Measurements from ENCODE around the gene WFDC6. TPM values are rescaled to one million over a fixed set of nuclear protein-coding genes. Genes with fewer than 3 reads are reported as not detected.

Gene WFDC6
- total RNA-seq, 2 donors from 2014 or later = not detected

DNA sequence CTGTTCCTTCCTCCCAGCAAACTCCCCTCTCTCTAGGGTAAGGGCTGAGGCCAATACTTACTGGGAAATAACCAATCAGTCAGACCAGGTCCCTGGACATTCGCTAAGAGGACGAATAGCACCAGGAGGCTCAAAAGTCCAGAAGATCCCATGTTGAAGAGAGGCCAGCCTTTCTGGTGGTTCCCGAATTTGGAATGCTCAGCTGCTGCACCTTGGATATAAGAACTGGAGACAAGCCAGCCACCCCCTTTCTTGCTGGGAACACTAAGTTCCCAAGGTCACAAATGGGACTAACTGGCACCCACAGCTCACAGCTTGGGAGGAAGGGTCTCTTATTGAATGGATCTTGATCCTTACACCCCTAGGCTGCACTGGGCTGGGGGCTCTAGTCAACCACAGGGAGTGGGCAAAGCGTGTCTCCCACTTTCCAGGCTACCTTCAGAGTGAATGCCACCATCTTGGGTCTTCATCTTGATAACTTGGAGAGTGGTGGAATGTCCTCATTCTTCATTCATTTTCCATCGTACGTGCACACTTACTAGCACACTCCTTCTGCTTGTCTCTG lies 8.0 kb upstream of the WFDC6 start, which contains the start of gene EPPIN:
EPPIN (minus strand) TSS at position 196 of the 565 bp plus-strand sequence; CDS start at position 152, 44 bp downstream.
- Mint-ChIP-seq H3K27me3 (peaks cover 33% of the 10 kb centered on the region), H3K27ac (no peak within 1 kb of the TSS), H3K4me1 (no peaks in the 10 kb centered on the region), H3K4me3 (no peak within 1 kb of the TSS), H3K36me3 (ENCODE audit: low read depth) (no peaks in the 10 kb centered on the region), H3K9me3 (no peaks in the 10 kb centered on the region)
- ATAC-seq (replicated peaks) = no peak

GRCh38 chr20:45545754-45546453 lies 6.6 kb upstream of the WFDC6 start:
- peaks cover 38% of the 10 kb centered on the region for H3K27me3 Mint-ChIP-seq
- no peaks in the 10 kb centered on the region for H3K36me3 Mint-ChIP-seq (ENCODE audit: low read depth)
- no peaks in the 10 kb centered on the region for H3K9me3 Mint-ChIP-seq
- no peak overlapping the region for H3K27ac Mint-ChIP-seq
- no peaks in the 10 kb centered on the region for H3K4me1 Mint-ChIP-seq
- no peak for ATAC-seq (replicated peaks)
- no peak overlapping the region for H3K4me3 Mint-ChIP-seq

DNA sequence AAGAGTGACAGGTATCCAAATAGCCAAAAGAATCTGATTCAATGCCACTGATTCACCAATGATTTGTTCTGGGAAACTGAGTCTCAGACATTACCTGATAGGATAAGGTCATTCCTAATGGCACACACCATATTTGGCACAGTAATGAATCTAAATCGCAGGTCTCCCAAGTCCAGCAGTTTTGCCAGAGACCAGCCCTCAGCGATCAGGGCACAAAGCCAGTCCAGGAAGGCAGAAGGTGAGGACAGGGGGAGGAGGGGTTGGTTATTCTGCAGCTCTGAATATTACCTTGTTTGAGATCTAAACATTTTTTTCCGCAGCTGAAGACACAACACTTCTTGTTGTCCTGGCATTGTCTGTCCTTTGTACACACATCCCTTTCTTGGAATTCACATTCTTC lies 6.1 kb upstream of the WFDC6 start:
- Mint-ChIP-seq H3K4me1 (no peaks in the 10 kb centered on the region), H3K9me3 (no peaks in the 10 kb centered on the region), H3K27ac (no peak overlapping the region), H3K36me3 (ENCODE audit: low read depth) (no peaks in the 10 kb centered on the region), H3K27me3 (peaks cover 36% of the 10 kb centered on the region), H3K4me3 (no peak overlapping the region)
- no peak for ATAC-seq (replicated peaks)

DNA sequence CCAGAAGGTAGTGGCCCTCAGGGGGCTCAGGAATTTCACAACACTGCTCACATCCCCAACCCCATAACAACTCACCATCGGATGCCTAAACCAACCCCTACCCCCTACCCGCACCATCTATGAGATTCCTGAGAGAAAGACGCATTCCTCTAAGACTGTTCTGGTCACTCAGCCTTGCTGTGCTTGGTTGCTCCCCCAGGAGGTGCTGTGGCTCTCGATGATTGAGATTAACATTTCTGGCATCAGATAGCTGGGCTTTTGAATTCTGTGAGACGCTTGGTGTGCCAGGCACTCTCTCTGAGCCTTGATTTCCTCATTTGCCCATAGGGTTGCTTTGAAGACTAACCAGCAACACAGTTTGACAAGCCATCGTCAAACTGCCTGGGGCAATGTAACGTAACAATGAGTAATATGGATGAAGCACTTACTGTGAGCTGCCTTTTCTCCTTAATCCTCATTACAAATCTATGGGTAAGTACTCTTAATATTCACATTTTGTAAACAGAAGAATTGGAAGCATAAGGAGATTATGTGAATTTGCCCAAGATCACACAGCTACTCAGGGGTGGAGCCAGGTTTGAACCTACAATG lies 978 bp downstream of the WFDC6 start:
- ATAC-seq (replicated peaks) = no peak
- H3K4me1 Mint-ChIP-seq = no peaks in the 10 kb centered on the region
- H3K27me3 Mint-ChIP-seq = peaks cover 20% of the 10 kb centered on the region
- H3K9me3 Mint-ChIP-seq = no peaks in the 10 kb centered on the region
- no peaks in the 10 kb centered on the region for H3K36me3 Mint-ChIP-seq (ENCODE audit: low read depth)
- no peak overlapping the region for H3K4me3 Mint-ChIP-seq
- no peak overlapping the region for H3K27ac Mint-ChIP-seq

- Mint-ChIP-seq H3K4me1 (no peaks in the 10 kb centered on the region), H3K36me3 (ENCODE audit: low read depth) (no peaks in the 10 kb centered on the region), H3K9me3 (no peaks in the 10 kb centered on the region), H3K27ac (no peak overlapping the region), H3K27me3 (peaks cover 53% of the 10 kb centered on the region), H3K4me3 (no peak overlapping the region)
- no peak for ATAC-seq (replicated peaks)
These were observed 12.0 kb downstream of the WFDC6 start for GRCh38 chr20:45527294-45527693.

DNA sequence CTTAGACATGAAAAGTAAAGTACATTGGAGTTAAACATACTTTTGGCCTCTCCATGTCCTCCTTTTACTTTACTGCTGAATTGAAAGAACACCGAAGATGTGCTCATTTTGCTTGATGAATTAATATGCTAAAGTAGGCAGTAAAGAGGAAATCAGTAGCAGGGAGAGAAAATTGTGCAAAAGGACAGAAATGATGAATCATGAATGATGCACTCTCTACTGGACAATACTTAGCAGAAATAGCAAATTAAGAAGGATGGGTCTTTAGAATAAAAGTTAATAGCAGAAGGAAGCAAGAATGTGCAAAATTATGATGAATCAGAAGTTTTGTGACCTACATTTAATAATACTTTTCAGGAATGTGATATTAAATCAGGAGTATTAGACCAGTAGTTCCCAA lies 15.5 kb downstream of the WFDC6 start:
- Mint-ChIP-seq H3K9me3 (no peaks in the 10 kb centered on the region), H3K27me3 (peaks cover 45% of the 10 kb centered on the region), H3K4me3 (no peak overlapping the region), H3K27ac (no peak overlapping the region), H3K36me3 (ENCODE audit: low read depth) (no peaks in the 10 kb centered on the region), H3K4me1 (no peaks in the 10 kb centered on the region)
- ATAC-seq (replicated peaks) = no peak

DNA sequence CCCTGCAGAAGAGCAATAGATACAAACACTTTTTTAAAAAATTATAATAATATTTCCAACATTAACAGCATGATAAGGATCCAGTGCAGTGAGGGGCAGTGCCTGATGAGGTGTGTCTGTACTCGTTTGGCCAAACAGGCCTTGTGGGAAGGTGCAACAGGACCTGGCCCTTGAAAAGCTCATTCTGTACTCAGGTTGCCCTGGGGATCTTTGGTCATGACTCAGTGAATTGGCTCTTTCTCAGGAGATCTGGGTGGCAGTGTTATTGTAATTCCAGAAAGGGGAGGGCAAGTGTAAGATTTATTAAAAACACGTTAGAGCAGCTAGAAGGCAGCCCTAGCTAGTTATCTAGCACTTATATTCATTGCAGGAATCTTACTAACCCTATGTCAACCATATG lies 21.0 kb downstream of the WFDC6 start:
- peaks cover 32% of the 10 kb centered on the region for H3K27me3 Mint-ChIP-seq
- H3K27ac Mint-ChIP-seq = no peak overlapping the region
- ATAC-seq (replicated peaks) = no peak
- H3K4me3 Mint-ChIP-seq = no peak overlapping the region
- no peaks in the 10 kb centered on the region for H3K9me3 Mint-ChIP-seq
- no peaks in the 10 kb centered on the region for H3K36me3 Mint-ChIP-seq (ENCODE audit: low read depth)
- H3K4me1 Mint-ChIP-seq = no peaks in the 10 kb centered on the region

GRCh38 chr20:45515147-45515913 lies 24.0 kb downstream of the WFDC6 start, which contains the start of gene SPINT3:
Gene SPINT3 (minus strand): TSS chr20:45515622. CDS start chr20:45515608, 14 bp downstream.
- no peaks in the 10 kb centered on the region for H3K4me1 Mint-ChIP-seq
- peaks cover 33% of the 10 kb centered on the region for H3K27me3 Mint-ChIP-seq
- no peaks in the 10 kb centered on the region for H3K9me3 Mint-ChIP-seq
- H3K4me3 Mint-ChIP-seq = no peak within 1 kb of the TSS
- no peak within 1 kb of the TSS for H3K27ac Mint-ChIP-seq
- no peak for ATAC-seq (replicated peaks)
- no peaks in the 10 kb centered on the region for H3K36me3 Mint-ChIP-seq (ENCODE audit: low read depth)

DNA sequence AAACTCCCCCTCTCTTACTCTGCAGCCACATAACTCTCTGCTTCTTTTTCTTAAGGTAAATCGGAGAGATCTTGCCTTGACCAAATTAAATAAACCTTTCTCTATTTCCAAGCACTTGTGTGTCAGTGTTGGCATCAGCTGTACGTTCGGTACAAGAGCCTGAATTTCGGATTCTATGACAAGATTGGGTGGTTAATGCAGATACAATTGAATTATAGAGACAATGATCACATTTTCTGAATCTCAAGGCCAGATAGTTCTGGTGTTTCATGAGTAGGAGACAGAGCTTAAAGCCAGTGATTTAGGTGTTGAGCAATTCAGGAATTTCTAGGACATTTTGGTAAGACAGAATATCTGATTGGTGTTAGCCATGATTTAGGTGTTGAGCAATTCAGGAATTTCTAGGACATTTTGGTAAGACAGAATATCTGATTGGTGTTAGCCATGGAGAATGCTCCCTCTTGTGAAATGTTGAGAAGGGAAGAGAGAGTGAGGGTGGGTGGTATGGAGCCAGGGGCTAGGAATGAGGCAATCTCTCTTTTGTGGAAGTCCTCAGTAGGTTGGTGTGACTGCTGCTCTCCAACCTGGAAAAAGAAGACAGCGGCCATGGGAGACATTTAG lies 28.9 kb downstream of the WFDC6 start:
- Mint-ChIP-seq H3K9me3 (no peaks in the 10 kb centered on the region), H3K27ac (no peak overlapping the region), H3K27me3 (peaks cover 44% of the 10 kb centered on the region), H3K36me3 (ENCODE audit: low read depth) (no peaks in the 10 kb centered on the region), H3K4me1 (peaks cover 4% of the 10 kb centered on the region), H3K4me3 (no peak overlapping the region)
- no peak for ATAC-seq (replicated peaks)

- Mint-ChIP-seq H3K4me1 (peaks cover 4% of the 10 kb centered on the region), H3K27ac (no peak overlapping the region), H3K4me3 (no peak overlapping the region), H3K9me3 (no peaks in the 10 kb centered on the region), H3K27me3 (peaks cover 40% of the 10 kb centered on the region), H3K36me3 (ENCODE audit: low read depth) (no peaks in the 10 kb centered on the region)
- no peak for ATAC-seq (replicated peaks)
These were observed 30.2 kb downstream of the WFDC6 start for GRCh38 chr20:45509091-45509490.

DNA sequence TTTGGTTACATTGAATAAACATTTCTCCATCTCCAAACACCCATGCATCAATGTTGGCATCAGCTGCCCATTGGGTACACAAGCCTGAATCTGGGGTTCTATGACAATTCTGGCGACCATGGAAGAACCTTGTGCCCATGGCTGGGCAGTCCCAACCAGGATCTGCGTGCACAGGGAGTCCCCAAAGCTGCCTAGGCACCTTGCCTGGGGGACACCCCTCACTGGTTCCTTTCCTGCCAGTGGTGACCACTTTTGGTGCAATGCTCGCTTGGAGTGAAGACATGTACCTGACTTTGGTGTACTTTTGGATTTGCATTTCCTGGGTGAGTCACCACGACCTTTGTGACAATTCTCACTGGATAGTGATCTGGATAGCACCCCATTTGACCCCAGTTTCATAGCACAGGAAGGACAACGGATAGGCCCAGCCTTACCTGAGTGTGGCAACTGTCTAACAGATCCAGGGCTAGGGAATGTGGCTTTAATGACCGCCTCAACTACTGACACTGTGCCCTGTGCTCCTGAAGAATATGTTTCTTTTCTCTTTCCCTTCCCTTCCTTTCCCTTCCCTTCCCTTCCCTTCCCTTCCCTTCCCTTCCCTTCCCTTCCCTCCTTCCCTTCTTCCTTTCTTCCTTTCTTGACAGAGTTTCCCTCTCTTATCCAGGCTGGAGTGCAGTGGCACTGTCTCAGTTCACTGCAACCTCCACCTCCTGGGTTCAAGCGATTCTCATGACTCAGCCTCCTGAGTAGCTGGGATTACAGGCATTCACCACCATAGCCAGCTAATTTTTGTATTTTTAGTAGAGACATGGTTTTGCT lies 31.0 kb downstream of the WFDC6 start:
- Mint-ChIP-seq H3K4me3 (no peak overlapping the region), H3K9me3 (no peaks in the 10 kb centered on the region), H3K4me1 (peaks cover 4% of the 10 kb centered on the region), H3K27me3 (peaks cover 43% of the 10 kb centered on the region), H3K36me3 (ENCODE audit: low read depth) (no peaks in the 10 kb centered on the region), H3K27ac (no peak overlapping the region)
- peak; percentile 16 for ATAC-seq (replicated peaks)

DNA sequence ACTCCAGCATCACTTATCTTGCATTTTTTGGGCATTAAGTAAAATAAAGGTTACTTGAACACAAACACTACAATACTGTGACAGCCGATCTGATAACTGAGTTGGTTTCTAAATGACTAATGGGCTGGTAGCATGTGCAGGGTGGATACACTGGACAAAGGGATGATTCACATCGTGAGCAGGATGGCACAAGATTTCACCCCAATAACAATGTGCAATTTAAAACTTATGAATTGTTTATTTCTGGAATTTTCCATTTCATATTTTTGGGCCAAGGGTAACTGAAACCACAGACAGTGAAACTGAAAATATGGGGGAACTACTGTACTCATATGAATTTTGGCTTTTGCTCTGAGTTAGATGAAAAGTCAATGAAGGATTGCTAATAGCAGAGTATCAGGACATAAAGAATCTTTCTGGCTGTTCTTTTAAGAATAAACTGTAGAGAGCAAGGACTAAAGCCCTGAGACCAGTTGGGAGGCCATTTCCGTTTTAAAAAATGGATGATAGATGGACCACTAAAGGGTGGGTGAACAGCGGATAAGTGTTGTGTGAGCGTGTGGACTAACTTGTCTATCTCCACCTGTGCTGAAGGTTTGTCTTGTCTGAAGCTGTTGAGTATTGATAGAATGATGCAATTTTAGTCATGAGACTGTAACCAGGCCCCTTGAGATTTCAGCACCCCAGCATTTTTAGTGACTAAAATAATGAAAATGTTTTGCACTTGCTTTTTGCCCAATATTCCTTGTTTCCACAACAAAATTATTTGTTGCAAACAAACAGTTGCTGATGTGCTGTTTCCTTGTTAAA lies 32.1 kb downstream of the WFDC6 start:
- ATAC-seq (replicated peaks) = peak; percentile 74
- Mint-ChIP-seq H3K27ac (no peak overlapping the region), H3K4me3 (no peak overlapping the region), H3K27me3 (peaks cover 41% of the 10 kb centered on the region), H3K9me3 (no peaks in the 10 kb centered on the region), H3K36me3 (ENCODE audit: low read depth) (no peaks in the 10 kb centered on the region), H3K4me1 (peaks cover 4% of the 10 kb centered on the region)

DNA sequence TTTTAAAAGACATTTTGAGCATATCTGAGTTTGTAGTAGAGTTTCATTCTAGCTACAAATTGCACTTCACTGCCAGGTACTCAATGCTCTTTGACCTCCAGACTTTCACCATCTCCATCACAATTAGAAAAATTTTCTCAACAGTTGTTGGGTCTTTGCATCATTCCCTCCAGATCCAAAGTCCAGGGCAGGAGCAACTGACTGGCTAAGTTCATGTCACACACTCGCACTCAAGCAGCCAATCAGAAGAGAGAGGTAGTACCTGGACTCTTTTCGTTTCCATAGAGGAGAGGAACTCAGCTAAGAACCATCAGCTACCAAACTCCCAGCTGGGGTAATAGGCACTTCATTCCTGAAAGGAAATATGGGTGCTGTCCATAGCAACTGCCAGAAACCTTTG lies 32.9 kb downstream of the WFDC6 start:
- H3K27me3 Mint-ChIP-seq = peaks cover 42% of the 10 kb centered on the region
- no peak overlapping the region for H3K27ac Mint-ChIP-seq
- no peaks in the 10 kb centered on the region for H3K9me3 Mint-ChIP-seq
- no peaks in the 10 kb centered on the region for H3K36me3 Mint-ChIP-seq (ENCODE audit: low read depth)
- H3K4me3 Mint-ChIP-seq = no peak overlapping the region
- H3K4me1 Mint-ChIP-seq = peaks cover 4% of the 10 kb centered on the region
- ATAC-seq (replicated peaks) = no peak

All from activated T-helper 17 cell treated with anti-CD3 and anti-CD28 coated beads, Interleukin-2, amount 50 U/mL, for 72 hours (primary cell).